K562 (cell line): ENCODE data around the gene HSPA1B. TPM values are rescaled to one million over a fixed set of nuclear protein-coding genes. Genes with fewer than 3 reads are reported as not detected.
A peak's percentile ranks its signal among the peaks of the same experiment; 100 is the strongest.

Experiments
- ARID1B ChIP-seq: fragments of 450-650 bp; IDR thresholded peaks from 2 replicates; pipeline ENCODE4 v1.6.1; 2016; ENCODE audit warnings: antibody characterized with exemption, mild to moderate bottlenecking, inconsistent platforms
- ARNT ChIP-seq, 2 experiments: fragments of 450-650 bp; IDR thresholded peaks; 2 replicates each; pipeline ENCODE4 v1.6.1; 2016; ENCODE audit warnings: mild to moderate bottlenecking in 1 of 2
- BACH1 ChIP-seq: fragments of 200-800 bp; sonication (Bioruptor generic); IDR thresholded peaks from 2 replicates; pipeline ENCODE4 v1.6.1; 2016; ENCODE audit warnings: missing genetic modification characterization, missing compliant biosample characterization
- BHLHE40 ChIP-seq: IDR thresholded peaks from 2 replicates; pipeline ENCODE4 v1.6.1; 2011; ENCODE audit warnings: low read length, improper control_type of control experiment
- BRD9 ChIP-seq: fragments of 450-650 bp; IDR thresholded peaks from 2 replicates; pipeline ENCODE4 v1.6.1; 2018; ENCODE audit warnings: low read depth; ENCODE audit not compliant: partially characterized antibody
- ERF ChIP-seq: fragments of 450-650 bp; formaldehyde crosslinking; IDR thresholded peaks from 2 replicates; pipeline ENCODE4 v1.4.0; 2020; ENCODE audit warnings: mild to moderate bottlenecking, mixed read lengths
- ETV1 ChIP-seq: fragments of 450-650 bp; conservative IDR thresholded peaks from 2 replicates; pipeline ENCODE4 v1.6.1; 2016; ENCODE audit warnings: missing genetic modification characterization, control low read depth, low read depth, missing compliant biosample characterization
- GABPB2 ChIP-seq: fragments of 250-450 bp; sonication (Bioruptor Pico); conservative IDR thresholded peaks from 2 replicates; pipeline ENCODE4 v1.5.1; 2021; ENCODE audit warnings: mild to moderate bottlenecking
- HDAC2 ChIP-seq: fragments of 450-650 bp; IDR thresholded peaks from 2 replicates; pipeline ENCODE4 v1.6.1; 2016; ENCODE audit warnings: mild to moderate bottlenecking
- HDAC6 ChIP-seq: IDR thresholded peaks from 2 replicates; pipeline ENCODE4 v1.6.1; 2012; ENCODE audit warnings: low read depth, mild to moderate bottlenecking, control low read depth, inconsistent platforms, low read length, moderate library complexity
- JUN ChIP-seq, 2 experiments: sonication (generic) in 1 of 2; formaldehyde crosslinking in 1 of 2; IDR thresholded peaks; 2 replicates each; pipeline versions ENCODE4 v1.6.1 to v1.8.0; 2012 to 2022; ENCODE audit warnings: borderline replicate concordance in 2 of 2, mild to moderate bottlenecking in 2 of 2, improper control_type of control experiment in 1 of 2, low read depth in 1 of 2, low read length in 1 of 2, missing genetic modification reagents in 1 of 2
- KDM2B ChIP-seq: fragments of 250-450 bp; sonication (Bioruptor Pico); IDR thresholded peaks from 2 replicates; pipeline ENCODE4 v1.8.0; 2021; ENCODE audit warnings: mild to moderate bottlenecking, moderate library complexity
- MCM3 ChIP-seq: fragments of 450-650 bp; IDR thresholded peaks from 2 replicates; pipeline ENCODE4 v1.6.1; 2016
- MEIS2 ChIP-seq: fragments of 450-650 bp; IDR thresholded peaks from 2 replicates; pipeline ENCODE4 v1.6.1; 2014; ENCODE audit warnings: mild to moderate bottlenecking; ENCODE audit not compliant: partially characterized antibody
- SIN3A ChIP-seq, 2 experiments: fragments of 150-350 bp in 1 of 2; IDR thresholded peaks; 2 replicates each; pipeline ENCODE4 v1.6.1; 2011 to 2016; ENCODE audit warnings: borderline replicate concordance in 2 of 2, low read depth in 2 of 2, low read length in 2 of 2, mild to moderate bottlenecking in 2 of 2, moderate library complexity in 2 of 2; ENCODE audit not compliant: control insufficient read depth in 1 of 2
- SMARCB1 ChIP-seq: IDR thresholded peaks from 2 replicates; pipeline ENCODE4 v1.6.1; 2011; ENCODE audit warnings: improper control_type of control experiment, low read depth; ENCODE audit not compliant: insufficient read length
- SRSF3 ChIP-seq: fragments of 200-400 bp; formaldehyde crosslinking; IDR thresholded peaks from 2 replicates; pipeline ENCODE4 v1.6.1; 2016; ENCODE audit warnings: mild to moderate bottlenecking, low read length, moderate library complexity; ENCODE audit not compliant: insufficient read depth
- TCFL5 ChIP-seq: fragments of 250-450 bp; sonication (Bioruptor Pico); conservative IDR thresholded peaks from 2 replicates; pipeline ENCODE4 v1.6.1; 2021; ENCODE audit warnings: mild to moderate bottlenecking, moderate library complexity, matching md5 sums
- THRAP3 ChIP-seq: fragments of 450-650 bp; IDR thresholded peaks from 2 replicates; pipeline ENCODE4 v1.6.1; 2016; ENCODE audit warnings: mild to moderate bottlenecking, inconsistent platforms, borderline replicate concordance
- XRCC5 ChIP-seq: fragments of 200-400 bp; formaldehyde crosslinking; IDR thresholded peaks from 2 replicates; pipeline ENCODE4 v1.6.1; 2017; ENCODE audit warnings: low read depth, mild to moderate bottlenecking, low read length
- ZNF263 ChIP-seq: sonication (generic); formaldehyde crosslinking; IDR thresholded peaks from 2 replicates; pipeline ENCODE4 v1.8.0; 2022; ENCODE audit warnings: mild to moderate bottlenecking, missing genetic modification reagents, borderline replicate concordance
- ZNF311 ChIP-seq: fragments of 250-450 bp; sonication (Bioruptor Pico); IDR thresholded peaks from 2 replicates; pipeline ENCODE4 v1.4.0; 2020; ENCODE audit warnings: mild to moderate bottlenecking, moderate library complexity
- polyA plus RNA-seq, 8 experiments: library from polyadenylated mRNA; depleted of rRNA in 4 of 8; stranded (reverse) in 5 of 8; unstranded in 3 of 8; fragments of >200 nt; fragmentation: Nextera tagmentation in 2 of 8; fragmentation: Illumina TruSeq in 1 of 8; extraction: Ambion mirVana in 2 of 8; extraction: Trizol in 1 of 8; gene quantifications; 2 replicates each; pipeline versions ENCODE4 v1.2.1 to v1.2.3, GENCODE V29; 2011 to 2014; ENCODE audit warnings: inconsistent platforms in 1 of 8, missing spikeins in 1 of 8
- total RNA-seq, 7 experiments: library from RNA; depleted of rRNA in 6 of 7; stranded (reverse); fragments of >200 nt in 6 of 7; fragmentation: Illumina TruSeq in 2 of 7; extraction: Trizol in 2 of 7; gene quantifications; 2 replicates each; pipeline versions ENCODE4 v1.2.1 to v1.2.3, GENCODE V29; 2011 to 2021; ENCODE audit warnings: low replicate concordance in 1 of 7
- TF ChIP-seq, protein P1 (sequence below), 2 experiments: fragments of 450-650 bp; IDR thresholded peaks; 2 replicates each; pipeline ENCODE4 v1.6.1; 2016
- TF ChIP-seq, protein P2 (sequence below): sonication (generic); formaldehyde crosslinking; IDR thresholded peaks from 2 replicates; pipeline ENCODE4 v1.8.1; 2023; ENCODE audit warnings: mild to moderate bottlenecking, missing genetic modification reagents

Gene HSPA1B
- total and polyA plus RNA-seq, 9 of the 15 experiments (the other 6 are each of a cell fraction or from before 2014, with no cell fraction given), result 0.27 to 227 (median 51.2) TPM

GRCh38 chr6:31794294-31794865, 33.2 kb upstream of the HSPA1B start (continued):
- TF ChIP-seq BRD9, result peak; percentile 68
- TF ChIP-seq ERF, result no peak
- TF ChIP-seq, protein P1, sequence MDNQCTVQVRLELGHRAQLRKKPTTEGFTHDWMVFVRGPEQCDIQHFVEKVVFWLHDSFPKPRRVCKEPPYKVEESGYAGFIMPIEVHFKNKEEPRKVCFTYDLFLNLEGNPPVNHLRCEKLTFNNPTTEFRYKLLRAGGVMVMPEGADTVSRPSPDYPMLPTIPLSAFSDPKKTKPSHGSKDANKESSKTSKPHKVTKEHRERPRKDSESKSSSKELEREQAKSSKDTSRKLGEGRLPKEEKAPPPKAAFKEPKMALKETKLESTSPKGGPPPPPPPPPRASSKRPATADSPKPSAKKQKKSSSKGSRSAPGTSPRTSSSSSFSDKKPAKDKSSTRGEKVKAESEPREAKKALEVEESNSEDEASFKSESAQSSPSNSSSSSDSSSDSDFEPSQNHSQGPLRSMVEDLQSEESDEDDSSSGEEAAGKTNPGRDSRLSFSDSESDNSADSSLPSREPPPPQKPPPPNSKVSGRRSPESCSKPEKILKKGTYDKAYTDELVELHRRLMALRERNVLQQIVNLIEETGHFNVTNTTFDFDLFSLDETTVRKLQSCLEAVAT (IDR thresholded peaks at IDR 0.05), result peak in 1 of 2 experiments; percentile 20; a peak in 1 of 4 replicates
- no peak for TF ChIP-seq JUN (IDR thresholded peaks at IDR 0.05; ENCODE audit: borderline replicate concordance, low read depth, low read length)
- TF ChIP-seq JUN (CRISPR knock-in tag; IDR thresholded peaks at IDR 0.05; ENCODE audit: borderline replicate concordance), result peak; percentile 82; the same call in 1 of the 2 replicates
- TF ChIP-seq THRAP3, result peak; percentile 29; the same call in 1 of the 2 replicates
- no peak for TF ChIP-seq GABPB2 (CRISPR knock-in tag)
- peak; percentile 42; the same call in 1 of the 2 replicates for TF ChIP-seq ETV1
- peak; percentile 69 for TF ChIP-seq HDAC2
- peak; percentile 78 for TF ChIP-seq ARID1B
- TF ChIP-seq SRSF3, result no peak
- TF ChIP-seq XRCC5, result 0 out of 2 replicates have a peak, but pooled peaks have one; percentile 17
- no peak for TF ChIP-seq ZNF311
- no peak for TF ChIP-seq MEIS2
- no peak; the same call in 1 of the 2 replicates for TF ChIP-seq ZNF263 (CRISPR knock-in tag)
- no peak for TF ChIP-seq KDM2B (CRISPR knock-in tag)
- TF ChIP-seq MCM3, result no peak
- peak; percentile 99 for TF ChIP-seq SMARCB1
- TF ChIP-seq, protein P2, sequence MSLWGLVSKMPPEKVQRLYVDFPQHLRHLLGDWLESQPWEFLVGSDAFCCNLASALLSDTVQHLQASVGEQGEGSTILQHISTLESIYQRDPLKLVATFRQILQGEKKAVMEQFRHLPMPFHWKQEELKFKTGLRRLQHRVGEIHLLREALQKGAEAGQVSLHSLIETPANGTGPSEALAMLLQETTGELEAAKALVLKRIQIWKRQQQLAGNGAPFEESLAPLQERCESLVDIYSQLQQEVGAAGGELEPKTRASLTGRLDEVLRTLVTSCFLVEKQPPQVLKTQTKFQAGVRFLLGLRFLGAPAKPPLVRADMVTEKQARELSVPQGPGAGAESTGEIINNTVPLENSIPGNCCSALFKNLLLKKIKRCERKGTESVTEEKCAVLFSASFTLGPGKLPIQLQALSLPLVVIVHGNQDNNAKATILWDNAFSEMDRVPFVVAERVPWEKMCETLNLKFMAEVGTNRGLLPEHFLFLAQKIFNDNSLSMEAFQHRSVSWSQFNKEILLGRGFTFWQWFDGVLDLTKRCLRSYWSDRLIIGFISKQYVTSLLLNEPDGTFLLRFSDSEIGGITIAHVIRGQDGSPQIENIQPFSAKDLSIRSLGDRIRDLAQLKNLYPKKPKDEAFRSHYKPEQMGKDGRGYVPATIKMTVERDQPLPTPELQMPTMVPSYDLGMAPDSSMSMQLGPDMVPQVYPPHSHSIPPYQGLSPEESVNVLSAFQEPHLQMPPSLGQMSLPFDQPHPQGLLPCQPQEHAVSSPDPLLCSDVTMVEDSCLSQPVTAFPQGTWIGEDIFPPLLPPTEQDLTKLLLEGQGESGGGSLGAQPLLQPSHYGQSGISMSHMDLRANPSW (CRISPR knock-in tag), result no peak
- 0 out of 2 replicates have a peak, but pooled peaks have one; percentile 28 for TF ChIP-seq BHLHE40
- no peak for TF ChIP-seq HDAC6
- no peak for TF ChIP-seq TCFL5 (CRISPR knock-in tag)
- peak in 1 of 2 experiments; percentile 31; a peak in 2 of 4 replicates for TF ChIP-seq SIN3A (IDR thresholded peaks at IDR 0.05; ENCODE audit: borderline replicate concordance in 2 of 2, control insufficient read depth in 1 of 2, low read depth in 2 of 2, low read length in 2 of 2)
- TF ChIP-seq ARNT (IDR thresholded peaks at IDR 0.05), result peak in 1 of 2 experiments; percentile 80; a peak in 2 of 4 replicates
- TF ChIP-seq BACH1, result 0 out of 2 replicates have a peak, but pooled peaks have one; percentile 15
